ENCODE measurements around the gene CLTCL1.
A peak's percentile ranks its signal among the peaks of the same experiment; 100 is the strongest.
"Not testable (repeated sequence)": the region's sequence is repeated elsewhere in the genome, so short reads cannot be mapped to it uniquely, and the experiment has no call there.

Gene CLTCL1

DNA sequence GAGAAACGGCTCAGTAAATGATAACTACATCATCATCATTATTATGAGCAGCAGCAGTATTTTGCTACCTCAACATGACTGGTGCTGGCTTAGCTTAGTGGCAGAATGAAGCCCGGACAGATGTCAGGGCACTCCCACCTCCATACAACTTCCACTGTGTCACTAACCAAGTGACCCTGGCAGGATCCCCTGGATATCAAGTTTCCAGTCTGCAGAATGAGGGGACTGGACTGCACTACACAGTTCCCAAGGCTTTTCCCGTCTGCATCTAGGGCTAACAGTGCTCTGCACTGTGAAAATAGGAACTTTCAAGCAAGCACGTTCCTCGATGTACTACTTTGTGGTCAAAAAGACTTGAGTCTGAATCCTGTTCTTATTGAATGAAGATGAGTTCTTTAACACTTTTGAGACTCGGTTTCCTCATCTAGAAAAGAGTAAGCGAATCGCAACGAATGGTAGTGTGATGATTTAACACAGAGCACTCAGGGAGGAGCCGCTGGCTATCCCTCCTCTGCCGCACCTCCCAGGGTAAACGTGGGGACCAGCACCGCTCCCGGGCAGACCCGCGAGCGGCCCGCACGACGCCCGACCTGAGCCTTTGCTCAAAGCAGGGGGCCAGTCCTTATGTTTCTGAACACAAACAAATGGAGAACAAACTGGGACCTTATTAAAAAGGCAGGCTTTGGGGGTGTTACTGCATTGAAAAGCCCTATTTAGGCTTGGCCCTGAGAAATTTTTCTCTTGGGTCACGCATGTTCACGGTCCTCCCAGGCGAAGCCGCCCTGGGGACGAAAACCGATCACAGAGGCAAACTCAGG is 910 bp downstream of the CLTCL1 start:
- DNase-seq: no peak

DNA sequence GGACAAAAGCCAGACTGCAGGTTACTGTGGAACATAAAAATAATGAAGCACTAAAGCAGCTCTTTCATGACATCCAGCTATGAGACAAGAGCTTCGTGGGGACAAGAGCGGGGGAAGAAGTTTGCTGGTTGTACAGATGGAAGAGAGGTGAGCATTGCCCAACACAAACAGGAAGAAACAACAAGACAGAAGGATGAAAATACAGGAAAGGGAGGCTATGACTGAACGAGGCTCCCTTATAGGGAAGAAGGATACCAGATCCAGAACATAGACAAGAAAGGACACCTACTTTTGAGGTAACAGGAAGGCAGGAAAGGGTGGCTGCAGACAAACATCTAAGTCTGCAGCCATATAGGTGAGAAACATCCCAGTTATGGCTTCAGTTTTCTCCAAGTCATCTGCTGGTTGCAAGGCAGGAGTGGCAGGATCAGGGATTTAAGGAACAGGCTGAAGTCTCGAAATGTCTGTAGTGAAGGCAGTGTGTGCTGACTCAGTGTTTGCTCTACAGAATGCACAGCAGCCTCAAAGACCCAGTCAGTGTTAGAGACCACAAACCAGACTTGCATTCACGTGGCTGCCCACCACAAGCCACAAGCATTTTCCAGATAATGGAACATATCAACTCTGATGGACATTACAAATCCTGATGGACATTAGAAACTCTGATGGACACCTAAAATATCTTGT is 1.9 kb downstream of the CLTCL1 start:
- DNase-seq: no peak

DNA sequence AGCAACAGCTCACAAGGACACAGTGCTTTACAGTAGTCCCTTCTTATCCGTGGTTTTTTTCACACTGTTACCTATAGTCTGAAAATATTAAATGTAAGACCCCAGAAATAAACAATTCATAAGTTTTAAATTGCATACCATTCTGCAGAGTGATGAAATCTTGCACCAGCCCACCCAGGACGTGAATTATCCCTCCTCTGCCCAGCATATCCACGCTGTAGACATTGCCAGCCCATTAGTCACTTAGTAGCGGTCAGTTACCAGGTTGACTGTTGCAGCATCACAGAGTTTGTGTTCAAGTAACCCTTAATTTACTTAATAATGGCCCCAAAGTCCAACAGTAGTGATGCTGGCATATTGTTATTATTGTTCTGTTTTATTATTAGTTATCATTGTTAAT is 3.6 kb downstream of the CLTCL1 start:
- no peak for DNase-seq

GRCh38 chr22:19287076-19287707 is 4.3 kb downstream of the CLTCL1 start:
- peak; percentile 15 for DNase-seq

DNA sequence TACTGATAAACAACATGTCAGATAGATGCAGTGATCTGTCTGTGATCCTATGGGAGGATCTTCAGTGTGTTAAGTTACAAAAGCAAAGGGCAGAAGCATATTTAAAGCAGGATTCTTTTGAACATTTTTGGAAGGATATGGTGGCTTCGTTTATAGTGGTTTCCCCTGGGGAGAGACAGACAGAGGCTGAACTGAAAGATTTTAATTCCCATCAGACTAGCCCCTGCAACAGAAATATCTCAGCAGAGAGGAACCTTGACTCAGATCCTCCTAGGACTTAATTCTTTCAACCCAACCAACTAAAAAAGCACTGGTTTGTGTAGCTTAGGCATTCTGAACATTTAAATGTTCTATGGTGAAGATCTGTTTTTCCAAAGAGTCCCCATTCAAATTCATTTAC is 5.7 kb downstream of the CLTCL1 start:
- no peak for DNase-seq

DNA sequence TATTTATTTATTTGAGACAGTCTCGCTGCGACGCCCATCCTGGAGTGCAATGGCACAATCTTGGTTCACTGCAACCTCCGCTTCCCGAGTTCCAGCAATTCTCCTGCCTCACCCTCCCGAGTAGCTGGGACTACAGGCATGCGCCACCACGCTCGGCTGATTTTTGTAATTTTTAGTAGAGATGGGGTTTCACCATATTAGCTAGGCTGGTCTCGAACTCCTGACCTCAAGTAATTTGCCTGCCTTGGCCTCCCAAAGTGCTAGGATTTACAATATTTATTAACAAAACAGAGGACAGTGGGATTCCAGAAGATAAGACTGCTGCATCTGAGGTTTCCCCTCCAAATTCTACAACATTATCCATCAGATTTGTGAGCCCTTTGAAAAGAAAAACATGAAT is 12.4 kb downstream of the CLTCL1 start:
- not testable (repeated sequence) for DNase-seq

- DNase-seq: no peak
These were observed 13.7 kb downstream of the CLTCL1 start for GRCh38 chr22:19277785-19278184.

DNA sequence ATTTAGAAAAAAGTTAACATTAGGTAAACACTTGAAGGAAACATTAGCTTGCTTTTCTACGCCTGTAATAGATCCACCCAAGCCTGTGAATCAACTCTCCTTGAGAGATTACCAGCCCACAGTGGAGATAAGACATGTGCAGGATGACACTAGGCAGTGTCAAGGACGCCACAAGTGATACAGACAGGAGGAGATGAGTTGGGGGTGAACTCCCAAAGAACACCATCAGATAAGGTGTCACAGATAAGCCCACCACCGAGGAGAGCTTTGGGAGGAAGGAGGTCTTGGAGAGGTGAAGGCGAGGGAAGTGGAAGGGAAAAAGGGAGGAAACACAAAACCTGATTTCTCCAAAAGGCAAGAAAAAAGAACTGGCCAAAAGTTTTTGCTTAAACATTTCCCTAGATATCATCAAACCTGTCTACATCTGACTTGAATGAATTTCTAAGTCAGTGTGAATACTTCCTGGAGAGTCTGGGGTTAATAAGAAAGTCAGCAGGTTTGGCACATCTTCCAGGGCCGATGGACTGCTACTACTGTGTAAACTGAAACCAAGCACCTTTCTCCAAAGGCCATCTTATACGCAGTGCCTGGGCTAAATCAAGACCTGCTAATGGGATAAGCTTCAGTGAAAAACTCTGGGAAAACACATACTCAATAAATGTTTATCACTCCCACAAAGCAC is 15.5 kb downstream of the CLTCL1 start:
- DNase-seq: no peak

DNA sequence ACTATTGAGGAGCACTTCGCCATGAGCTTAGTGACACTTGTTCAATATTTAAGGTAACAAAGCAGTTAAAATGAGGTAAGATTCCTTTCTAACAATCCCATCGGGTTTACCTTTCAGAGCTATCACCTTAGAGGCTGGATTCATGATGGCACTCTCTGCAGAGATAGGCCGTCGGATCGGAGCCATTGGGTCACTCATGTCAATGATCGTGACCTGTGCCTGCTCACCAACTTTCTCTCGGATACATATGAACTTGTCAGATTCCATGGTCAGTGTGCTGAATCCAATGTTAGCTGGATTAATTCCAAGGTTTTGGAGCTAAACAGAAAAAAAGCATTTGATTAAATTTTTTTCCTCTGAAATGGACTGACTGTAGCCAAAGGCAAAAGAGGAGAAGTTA is 16.0 kb downstream of the CLTCL1 start:
- DNase-seq: no peak

DNA sequence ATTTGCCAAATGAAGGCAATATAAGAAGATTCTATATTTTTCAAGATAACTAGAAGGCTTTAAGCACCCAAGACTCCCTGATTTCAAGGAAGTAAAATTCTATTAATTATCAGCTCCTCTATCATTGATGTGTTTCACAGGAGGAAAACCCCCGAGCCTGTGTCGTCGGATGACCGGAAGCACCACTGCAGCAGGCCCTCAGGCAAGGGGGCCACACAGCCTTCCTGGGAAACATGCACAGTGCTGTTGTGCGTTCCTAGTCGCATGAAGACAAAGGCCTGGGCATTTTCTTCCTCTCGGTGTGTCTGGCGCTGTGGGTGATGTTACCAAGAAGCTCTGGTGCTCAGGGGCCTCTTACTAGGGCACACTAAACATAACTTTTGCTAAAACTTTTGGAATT is 16.4 kb downstream of the CLTCL1 start:
- DNase-seq: no peak

DNA sequence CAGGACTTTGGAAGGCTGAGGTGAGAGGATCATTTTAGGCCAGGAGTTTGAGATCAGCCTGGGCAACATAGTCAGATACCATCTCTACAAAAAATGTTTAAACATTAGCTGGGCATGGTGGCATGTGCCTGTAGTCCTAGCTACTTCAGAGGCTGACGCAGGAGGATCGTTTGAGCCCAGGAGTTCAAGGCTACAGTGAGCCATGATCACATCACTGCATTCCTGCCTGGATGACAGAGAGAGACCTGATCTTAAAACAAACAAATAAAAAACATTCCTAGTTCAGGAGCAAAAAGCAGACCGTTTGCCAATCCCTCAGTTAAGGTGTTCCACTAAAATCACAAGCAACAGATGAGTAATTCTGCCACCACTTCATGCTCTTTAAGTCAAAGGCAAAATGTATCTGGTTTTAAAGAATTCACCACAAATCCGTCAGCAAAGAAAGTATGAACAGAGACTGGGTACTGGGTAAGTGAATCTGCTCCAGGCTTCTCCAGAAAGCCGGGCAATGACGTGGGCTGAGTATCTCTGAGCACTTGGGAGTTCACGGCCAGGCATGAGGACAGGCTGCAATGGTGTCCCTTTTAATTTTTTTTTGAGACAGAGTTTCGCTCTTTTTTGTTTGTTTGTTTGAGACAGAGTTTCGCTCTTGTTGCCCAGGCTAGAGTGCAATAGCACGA is 19.5 kb downstream of the CLTCL1 start:
- DNase-seq: no peak

DNA sequence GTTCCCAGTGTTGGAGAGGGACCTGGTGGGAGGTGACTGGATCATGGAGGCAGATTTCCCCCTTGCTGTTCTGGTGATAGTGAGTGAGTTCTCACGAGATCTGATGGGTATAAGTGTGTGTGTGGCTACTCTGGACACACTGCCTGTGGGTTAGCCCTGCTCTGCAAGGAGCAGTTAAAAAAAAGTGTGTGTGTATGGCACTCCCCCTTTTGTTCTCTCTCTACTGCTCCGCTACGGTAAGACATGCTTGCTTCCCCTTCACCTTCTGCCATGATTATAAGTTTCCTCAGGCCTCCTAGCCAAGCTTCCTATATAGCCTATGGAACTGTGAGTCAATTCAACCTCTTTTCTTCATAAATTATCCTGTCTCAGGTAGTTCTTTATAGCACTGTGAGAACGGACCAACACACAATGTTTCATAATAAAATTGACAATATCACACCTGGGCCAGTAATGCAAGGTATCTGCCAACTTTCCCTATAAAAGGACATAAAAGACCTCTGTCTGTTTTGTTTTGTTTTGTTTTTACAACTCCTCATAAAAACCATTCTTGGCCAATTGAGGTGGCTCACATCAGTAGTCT is 20.2 kb downstream of the CLTCL1 start:
- DNase-seq: no peak

DNA sequence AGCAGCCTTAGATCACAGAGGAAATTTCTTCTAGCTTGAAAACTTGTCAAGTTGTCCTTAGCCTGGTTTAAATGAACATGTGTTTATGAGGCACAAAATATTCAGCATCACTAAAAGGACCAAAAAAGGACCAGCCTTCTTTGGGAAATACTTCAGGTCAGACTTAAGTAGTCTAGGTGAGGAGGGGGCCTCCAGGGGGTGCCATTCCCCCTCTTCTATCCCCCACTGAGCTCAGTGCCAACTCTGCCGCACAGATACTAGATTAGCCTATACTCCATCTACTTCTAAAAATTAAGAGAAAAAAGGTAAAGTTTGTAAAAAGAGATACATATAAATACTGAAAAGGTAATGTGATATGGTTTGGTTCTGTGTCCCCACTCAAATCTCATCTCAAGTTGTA is 20.6 kb downstream of the CLTCL1 start:
- no peak for DNase-seq

DNA sequence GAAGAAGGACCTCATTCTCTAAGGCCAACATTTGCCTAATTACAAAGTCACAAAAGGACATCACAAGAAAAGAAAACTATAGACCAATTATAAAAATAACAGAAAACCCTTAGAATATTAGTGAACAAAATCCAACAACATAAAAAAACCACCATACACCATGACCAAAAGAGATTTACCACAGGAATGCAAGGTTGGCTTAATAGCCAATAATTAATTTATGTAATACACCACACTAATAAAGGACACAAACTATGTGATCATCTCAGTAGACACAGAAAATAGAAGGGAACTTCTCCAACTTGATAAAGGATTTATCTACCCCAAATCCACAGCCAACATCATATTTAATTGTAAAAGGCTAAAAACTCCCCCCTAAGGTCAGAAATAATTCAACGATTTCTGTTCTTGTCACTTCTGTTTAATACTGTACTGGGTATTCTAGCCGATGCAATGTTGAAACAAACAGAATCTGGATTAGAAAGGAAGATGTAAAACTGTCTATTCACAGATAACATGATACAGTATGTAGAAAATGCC is 24.9 kb downstream of the CLTCL1 start:
- no peak for DNase-seq

- no peak for DNase-seq
These were observed 25.7 kb downstream of the CLTCL1 start for GRCh38 chr22:19265779-19266178.

DNA sequence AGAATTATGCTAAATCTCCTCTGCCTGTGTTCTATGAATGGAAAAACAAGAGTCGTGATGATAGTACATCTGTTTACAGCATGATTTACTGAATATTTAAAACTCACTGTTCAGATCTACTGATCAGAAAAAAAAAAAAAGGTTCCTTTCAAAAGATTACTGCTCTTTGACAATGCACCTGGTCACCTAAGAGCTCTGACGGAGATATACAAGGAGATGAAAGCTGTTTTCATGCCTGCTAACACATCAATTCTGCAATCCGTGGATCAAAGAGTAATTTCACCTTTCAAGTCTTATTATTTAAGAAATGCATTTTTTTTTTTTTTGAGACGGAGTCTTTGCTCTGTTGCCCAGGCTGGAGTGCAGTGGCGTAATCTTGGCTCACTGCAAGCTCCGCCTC is 30.7 kb downstream of the CLTCL1 start:
- DNase-seq: no peak

GRCh38 chr22:19260194-19260593 is 31.3 kb downstream of the CLTCL1 start:
- no peak for DNase-seq

GRCh38 chr22:19258968-19259288 is 32.6 kb downstream of the CLTCL1 start:
- not testable (repeated sequence) for DNase-seq

GRCh38 chr22:19258371-19258770 is 33.1 kb downstream of the CLTCL1 start:
- DNase-seq: no peak

DNA sequence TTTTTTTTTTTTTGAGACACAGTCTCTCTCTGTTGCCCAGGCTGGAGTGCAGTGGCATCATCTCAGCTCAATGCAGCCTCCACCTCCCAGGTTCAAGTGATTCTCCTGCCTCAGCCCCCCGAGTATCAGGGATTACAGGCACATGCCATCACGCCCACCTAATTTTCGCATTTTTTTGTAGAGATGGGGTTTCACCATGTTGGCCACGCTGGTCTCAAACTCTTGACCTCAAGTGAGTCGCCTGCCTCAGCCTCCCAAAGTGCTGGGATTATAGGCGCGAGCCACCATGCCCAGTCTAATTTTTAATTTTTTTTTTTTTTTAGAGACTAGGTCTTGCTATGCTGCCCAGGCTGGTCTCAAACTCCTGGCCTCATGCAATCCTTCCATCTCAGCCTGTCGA is 35.2 kb downstream of the CLTCL1 start:
- DNase-seq: not testable (repeated sequence)

- DNase-seq: no peak
These were observed 38.4 kb downstream of the CLTCL1 start for GRCh38 chr22:19253143-19253542.

- DNase-seq: no peak
These were observed 46.7 kb downstream of the CLTCL1 start for GRCh38 chr22:19244600-19245352.

Data from NCI-H1436 (cell line).